Measurements from ENCODE around the gene HSD17B3. TPM values are rescaled to one million over a fixed set of nuclear protein-coding genes. Genes with fewer than 3 reads are reported as not detected.
"Not testable (repeated sequence)": the region's sequence is repeated elsewhere in the genome, so short reads cannot be mapped to it uniquely, and the experiment has no call there.

Gene HSD17B3
- total RNA-seq, 1 donor from 2014 or later = not detected

DNA sequence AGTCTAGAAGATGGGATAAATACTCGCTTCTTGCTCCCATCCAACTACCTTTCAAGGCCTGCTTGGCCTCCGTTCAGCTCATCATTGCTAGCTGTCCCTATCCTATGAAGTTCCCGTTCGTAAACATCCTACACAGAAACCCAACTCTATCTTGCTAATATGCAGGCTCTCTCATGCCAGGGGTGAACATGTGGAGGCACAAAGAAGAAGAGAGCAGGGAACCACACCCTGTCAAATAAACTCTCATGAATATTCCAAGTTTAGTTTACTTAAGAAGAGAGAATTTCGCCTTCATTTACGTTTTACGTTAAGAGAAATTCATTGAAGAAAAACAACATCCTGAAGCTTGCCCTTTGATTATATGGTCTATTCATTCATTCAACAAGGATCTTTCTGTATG is 7.9 kb upstream of the HSD17B3 start:
- DNase-seq (ENCODE audit: low read depth) = no peak

GRCh38 chr9:96306958-96307357 is 5.0 kb upstream of the HSD17B3 start:
- not testable (repeated sequence) for DNase-seq (ENCODE audit: low read depth)

- DNase-seq (ENCODE audit: low read depth) = no peak
These were observed 3.2 kb upstream of the HSD17B3 start for GRCh38 chr9:96305171-96305570.

- no peak for DNase-seq (ENCODE audit: low read depth)
These were observed 2.3 kb upstream of the HSD17B3 start for GRCh38 chr9:96304230-96304629.

- peak; percentile 61 for DNase-seq (ENCODE audit: low read depth)
These were observed 2.2 kb downstream of the HSD17B3 start for GRCh38 chr9:96299823-96300222.

DNA sequence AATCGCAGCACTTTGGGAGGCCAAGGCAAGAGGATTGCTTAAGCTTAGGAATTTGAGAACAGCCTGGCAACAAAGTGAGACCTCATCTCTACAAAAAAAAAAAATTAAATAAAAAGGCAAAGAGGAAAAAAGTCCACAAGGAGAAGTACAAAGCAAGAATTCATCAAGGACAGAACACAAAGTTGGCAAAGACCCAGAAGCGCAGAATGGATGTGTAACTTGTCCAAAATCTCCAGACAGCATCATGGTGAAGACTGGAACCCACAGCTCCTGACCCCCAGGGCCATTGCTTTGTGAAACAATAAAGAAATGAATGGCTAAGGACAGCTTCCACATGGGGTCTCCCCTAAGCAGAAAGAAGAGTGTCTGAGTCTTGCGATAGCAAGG is 7.8 kb downstream of the HSD17B3 start:
- DNase-seq (ENCODE audit: low read depth) = no peak

DNA sequence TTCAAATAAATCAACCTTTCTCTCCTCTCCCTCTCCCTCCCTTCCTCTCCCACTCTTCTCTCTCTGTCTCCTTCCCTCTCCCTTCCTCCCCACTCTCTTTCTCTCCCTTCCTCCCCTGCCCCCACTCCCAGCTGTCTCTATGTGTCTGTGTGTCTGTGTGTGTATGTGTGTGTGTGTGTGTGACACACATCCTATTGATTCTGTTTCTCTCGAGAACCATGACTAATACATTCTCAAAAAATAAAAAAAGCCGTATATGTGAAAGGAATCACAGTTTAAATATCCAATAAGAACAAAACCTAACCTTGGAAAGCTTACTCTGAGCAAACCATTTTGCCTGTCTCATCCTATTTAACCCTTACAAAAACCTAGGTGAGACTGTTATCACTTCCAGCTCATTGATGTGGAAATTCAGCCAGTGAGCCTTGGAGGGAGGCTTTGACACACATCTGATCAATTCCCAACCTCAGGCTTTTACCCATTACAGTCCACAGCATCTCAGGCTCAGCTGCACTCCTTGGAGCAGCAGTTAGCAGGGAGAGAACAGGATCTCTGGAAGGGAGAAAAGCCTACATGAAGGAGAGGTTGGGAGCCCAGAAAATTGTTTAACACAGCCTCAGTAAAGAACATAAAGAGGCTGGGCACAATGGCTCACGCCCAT is 8.3 kb downstream of the HSD17B3 start:
- DNase-seq (ENCODE audit: low read depth) = peak; percentile 60

DNA sequence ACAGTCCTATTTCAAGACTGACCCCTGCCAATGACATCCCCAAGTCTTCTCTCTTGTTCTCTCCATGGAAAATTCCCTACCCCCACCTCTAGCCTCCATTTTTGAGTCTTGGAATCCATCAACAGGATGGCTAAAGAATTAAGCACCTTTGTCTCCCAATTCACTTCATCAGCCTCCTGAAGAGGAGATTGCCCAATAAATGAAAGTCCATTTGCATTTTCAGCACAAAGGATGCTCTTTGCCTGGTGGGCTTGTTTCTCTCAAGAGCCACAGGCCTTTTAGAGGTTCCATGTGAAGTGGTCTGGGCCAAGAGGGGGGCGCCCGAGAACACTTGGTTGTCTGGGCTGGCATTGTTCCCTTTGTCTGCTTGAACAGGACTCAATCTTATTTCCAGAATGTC is 12.6 kb downstream of the HSD17B3 start:
- DNase-seq (ENCODE audit: low read depth) = no peak

DNA sequence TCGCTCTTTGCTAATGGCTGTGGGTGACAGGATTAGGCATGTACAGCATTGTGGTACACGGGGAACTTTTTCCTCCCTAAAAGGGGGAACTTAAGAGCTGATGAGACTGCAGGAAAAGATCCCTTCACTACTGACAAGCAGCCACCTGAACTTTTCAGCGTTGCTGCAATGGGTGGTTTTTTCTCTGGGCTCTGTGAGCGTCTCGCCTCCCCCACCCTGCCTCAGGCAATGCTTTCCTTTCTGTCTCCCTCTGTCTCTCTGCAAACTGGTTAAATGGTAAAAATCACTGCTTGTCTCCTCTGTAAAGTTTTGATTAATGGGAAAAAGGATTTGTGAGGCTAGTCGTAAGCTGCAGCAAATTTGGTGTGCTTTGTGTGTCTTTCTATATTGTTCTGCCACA is 20.3 kb downstream of the HSD17B3 start:
- no peak for DNase-seq (ENCODE audit: low read depth)

DNA sequence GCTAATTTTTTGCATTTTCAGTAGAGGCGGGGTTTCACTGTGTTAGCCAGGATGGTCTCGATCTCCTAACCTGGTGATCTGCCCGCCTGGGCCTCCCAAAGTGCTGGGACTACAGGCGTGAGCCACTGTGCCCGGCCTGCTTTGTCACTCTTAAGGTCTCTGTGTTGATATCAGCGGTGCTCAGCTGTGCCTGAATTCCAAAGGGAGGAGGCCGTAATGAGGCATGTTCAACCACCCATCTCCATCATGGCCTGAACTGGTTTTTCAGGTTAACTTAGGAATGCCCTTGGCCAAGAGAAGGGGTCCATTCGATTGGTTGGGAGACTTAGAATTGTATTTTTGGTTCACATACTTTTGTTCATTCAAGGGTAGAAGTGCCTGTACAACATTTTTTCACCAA is 22.0 kb downstream of the HSD17B3 start:
- DNase-seq (ENCODE audit: low read depth) = no peak

DNA sequence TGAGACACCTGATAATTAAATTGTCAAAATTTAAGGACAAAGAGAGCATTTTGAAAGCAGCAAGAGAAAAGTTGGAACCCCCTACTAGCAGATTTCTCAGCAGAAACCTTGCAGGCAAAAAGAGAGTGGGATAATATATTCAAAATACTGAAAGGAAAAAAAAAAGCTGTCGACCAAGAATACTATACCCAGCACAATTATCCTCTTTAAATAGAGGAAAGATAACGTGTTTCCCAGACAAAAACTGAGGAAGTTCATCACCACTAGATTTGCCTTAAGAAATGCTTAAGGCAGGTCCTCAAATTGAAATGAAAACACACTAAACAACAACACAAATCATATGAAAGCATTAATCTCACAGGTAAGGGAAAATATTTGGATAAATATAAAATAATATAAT is 27.0 kb downstream of the HSD17B3 start:
- no peak for DNase-seq (ENCODE audit: low read depth)

- DNase-seq (ENCODE audit: low read depth) = no peak
These were observed 31.7 kb downstream of the HSD17B3 start for GRCh38 chr9:96270236-96270744.

DNA sequence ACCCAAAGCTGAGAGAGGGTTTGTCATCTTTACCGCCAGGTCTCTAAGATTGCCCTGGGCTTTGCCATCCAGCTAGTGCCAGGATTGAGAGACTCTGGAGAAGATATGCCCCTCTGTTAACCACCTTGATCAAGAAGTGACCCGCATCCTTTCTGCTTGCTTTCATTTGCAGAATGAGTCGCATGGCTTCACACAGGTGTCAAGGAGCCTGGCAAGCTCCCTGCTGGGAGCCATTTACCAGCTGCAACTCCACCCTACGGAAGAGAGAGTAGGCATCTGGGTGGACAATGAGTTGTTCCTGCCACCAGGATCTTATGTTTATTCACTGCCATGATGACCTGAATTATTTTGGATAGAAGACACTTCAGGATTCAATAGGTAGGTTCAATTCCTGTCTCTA is 43.0 kb downstream of the HSD17B3 start:
- DNase-seq (ENCODE audit: low read depth) = no peak

DNA sequence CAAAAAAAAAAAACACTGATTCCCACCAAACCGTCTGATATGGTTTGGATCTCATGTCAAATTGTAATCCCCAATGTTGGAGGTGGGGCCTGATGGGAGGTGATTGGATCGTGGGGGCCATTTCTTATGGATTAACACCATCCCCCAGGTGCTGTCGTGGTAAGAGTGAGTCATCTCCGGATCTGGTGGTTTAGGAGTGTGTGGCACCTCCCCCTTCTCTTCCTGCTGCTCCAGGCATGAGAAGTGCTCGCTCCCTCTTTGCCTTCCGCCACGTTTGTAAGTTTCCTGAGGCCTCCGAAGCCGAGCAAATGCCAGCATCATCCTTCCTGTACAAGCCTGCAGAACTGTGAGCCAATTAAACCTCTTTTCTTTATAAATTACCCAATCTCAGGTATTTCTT is 45.2 kb downstream of the HSD17B3 start:
- no peak for DNase-seq (ENCODE audit: low read depth)

DNA sequence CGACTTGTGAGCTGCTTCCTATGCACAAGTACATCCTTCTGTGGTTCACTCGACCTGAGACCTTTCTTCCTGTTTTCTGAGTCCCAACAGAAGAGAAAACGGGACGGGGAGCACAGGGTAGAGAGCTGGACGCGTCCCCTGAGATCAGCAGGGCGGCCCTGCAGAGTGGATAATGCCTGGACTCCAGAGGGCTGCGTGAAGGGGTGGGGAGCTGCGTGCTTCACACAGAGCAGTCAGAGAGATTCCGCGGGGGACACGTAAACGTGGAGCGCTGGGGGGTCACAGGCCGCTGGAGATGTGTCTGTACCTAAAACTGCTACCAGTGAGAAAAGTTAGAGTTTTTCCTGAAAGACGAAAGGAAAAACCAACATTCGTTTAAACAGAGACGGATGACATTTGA is 46.3 kb downstream of the HSD17B3 start:
- no peak for DNase-seq (ENCODE audit: low read depth)

GRCh38 chr9:96253059-96253696 is 48.8 kb downstream of the HSD17B3 start:
- DNase-seq (ENCODE audit: low read depth) = no peak

GRCh38 chr9:96251451-96251850 is 50.5 kb downstream of the HSD17B3 start:
- no peak for DNase-seq (ENCODE audit: low read depth)

DNA sequence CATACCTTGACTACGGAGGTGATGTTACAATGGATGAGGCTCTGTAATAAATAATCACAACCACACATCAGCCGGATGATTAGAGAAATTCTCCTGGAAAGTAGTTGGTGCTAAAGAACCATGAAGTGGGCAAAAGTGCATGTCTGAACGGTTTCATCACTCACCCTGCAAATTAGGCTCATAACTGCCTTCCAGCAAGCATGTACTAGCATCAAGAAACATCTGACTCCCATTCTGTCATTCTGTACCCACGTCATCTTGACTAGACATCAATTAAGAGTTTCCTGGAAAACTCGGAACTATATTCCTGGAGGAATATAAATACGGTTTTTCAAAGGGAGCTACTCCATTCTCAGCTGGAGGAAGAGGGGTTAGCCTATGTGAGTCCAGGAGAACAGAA is 52.2 kb downstream of the HSD17B3 start:
- DNase-seq (ENCODE audit: low read depth) = no peak

DNA sequence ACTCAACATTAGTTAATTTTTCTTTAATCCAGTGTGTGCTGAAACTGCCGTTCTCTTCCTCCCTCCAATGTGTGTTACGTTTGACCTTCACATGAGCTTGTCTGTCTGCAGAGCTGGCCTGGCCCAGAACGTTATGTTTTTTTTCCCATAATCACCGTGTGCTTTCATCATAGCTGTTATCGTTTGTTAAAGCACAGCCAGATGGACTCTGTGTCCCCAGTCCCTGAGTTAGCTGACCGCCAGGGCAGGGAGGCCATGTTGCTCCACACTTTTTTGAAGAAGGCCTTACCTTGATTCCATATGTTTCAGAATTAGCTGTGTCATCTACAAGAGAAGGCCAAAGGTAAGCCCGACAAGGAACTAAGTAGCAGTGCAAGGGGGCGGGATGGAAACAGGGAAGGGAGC is 55.7 kb downstream of the HSD17B3 start:
- no peak for DNase-seq (ENCODE audit: low read depth)

DNA sequence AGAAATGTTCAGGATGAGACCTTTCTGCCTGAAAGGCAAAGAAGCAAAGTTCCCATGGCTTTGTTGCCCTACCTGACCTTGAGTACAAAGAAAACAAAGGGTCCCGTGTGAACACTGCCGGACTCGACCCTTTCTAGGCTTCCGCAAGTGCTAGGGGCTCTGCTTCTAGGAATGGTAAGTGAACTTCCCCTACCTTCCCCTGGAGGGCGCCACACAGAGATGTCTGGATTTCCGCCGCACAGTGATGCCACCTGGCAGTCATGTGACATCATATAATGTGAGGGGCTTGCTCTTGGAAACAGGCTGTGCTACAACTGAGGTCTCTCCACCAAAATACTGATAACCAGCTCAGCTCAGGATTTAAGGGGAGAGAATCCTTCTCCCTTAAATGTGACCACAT is 56.6 kb downstream of the HSD17B3 start:
- DNase-seq (ENCODE audit: low read depth) = no peak

DNA sequence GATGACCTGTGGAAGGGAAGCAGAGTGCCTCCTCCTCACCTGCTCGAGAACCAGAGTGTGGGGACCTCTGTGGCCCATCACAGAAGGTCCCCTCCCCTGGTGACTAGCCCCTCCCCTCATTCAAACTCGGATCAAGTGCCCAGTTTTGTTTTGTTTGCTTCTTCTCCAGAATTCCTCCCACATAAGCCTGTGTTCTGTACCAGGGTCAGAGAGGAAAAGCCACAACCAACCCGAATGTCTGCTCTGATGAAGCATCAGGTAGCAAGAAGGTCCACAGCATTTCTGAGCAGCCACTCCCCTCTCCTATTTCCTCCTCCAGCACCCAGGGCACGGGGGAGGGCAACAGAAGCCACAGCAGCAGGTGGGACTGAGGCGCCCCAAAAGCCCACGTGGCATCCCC is 58.2 kb downstream of the HSD17B3 start:
- no peak for DNase-seq (ENCODE audit: low read depth)

GRCh38 chr9:96242811-96243210 is 59.2 kb downstream of the HSD17B3 start:
- no peak for DNase-seq (ENCODE audit: low read depth)

GRCh38 chr9:96241391-96241809 is 60.6 kb downstream of the HSD17B3 start:
- peak; percentile 90 for DNase-seq (ENCODE audit: low read depth)

Data from myocyte (in vitro differentiated cells).